ENCODE results near the gene GAS7. TPM values are rescaled to one million over a fixed set of nuclear protein-coding genes. Genes with fewer than 3 reads are reported as not detected.

Gene GAS7
- total and polyA plus RNA-seq, 2 experiments from 2014 or later: 25.8 to 27.3 TPM

DNA sequence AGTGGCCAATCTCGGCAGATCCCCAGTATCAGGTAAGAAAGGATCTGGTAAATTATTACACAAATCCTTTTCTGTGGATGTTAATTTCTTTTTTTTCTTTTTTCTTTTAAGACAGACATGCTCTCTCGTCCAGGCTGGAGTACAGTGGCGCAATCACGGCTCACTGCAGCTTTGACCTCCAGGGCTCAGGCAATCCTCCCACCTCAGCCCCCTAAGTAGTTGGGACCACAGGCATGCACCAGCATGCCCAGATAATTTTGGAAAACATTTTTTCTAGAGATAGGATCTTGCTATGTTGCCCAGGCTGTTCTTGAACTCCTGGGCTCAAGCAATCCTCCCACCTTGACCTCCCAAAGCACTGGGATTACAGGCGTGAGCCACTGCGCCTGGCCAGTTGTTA, 54.0 kb downstream of the GAS7 start:
- 92% methylated on average over 6 of the region's 6 CpGs for WGBS (ENCODE audit: low lambda C conversion rate, missing lambda C conversion rate)
- H3K79me2 ChIP-seq: peaks cover 25% of the 10 kb centered on the region
- peak overlapping the region; percentile 7 for H3K27ac ChIP-seq
- no peak overlapping the region for H2AFZ ChIP-seq
- H4K20me1 ChIP-seq (ENCODE audit: insufficient read depth, poor library complexity, severe bottlenecking): no peaks in the 10 kb centered on the region
- no peaks in the 10 kb centered on the region for H3K9me2 ChIP-seq (replicated peaks; ENCODE audit: insufficient read depth)
- H3K4me2 ChIP-seq: no peak overlapping the region
- peaks cover 15% of the 10 kb centered on the region for H3K4me1 ChIP-seq (ENCODE audit: insufficient read depth)
- TF ChIP-seq, protein P1, sequence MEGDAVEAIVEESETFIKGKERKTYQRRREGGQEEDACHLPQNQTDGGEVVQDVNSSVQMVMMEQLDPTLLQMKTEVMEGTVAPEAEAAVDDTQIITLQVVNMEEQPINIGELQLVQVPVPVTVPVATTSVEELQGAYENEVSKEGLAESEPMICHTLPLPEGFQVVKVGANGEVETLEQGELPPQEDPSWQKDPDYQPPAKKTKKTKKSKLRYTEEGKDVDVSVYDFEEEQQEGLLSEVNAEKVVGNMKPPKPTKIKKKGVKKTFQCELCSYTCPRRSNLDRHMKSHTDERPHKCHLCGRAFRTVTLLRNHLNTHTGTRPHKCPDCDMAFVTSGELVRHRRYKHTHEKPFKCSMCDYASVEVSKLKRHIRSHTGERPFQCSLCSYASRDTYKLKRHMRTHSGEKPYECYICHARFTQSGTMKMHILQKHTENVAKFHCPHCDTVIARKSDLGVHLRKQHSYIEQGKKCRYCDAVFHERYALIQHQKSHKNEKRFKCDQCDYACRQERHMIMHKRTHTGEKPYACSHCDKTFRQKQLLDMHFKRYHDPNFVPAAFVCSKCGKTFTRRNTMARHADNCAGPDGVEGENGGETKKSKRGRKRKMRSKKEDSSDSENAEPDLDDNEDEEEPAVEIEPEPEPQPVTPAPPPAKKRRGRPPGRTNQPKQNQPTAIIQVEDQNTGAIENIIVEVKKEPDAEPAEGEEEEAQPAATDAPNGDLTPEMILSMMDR (IDR thresholded peaks at IDR 0.05; ENCODE audit: poor library complexity): no peak
- TF ChIP-seq EZH2phosphoT487 (IDR thresholded peaks at IDR 0.05; ENCODE audit: low read depth, severe bottlenecking, unreplicated experiment): no peak
- no peak for TF ChIP-seq EZH2 (IDR thresholded peaks at IDR 0.05; ENCODE audit: borderline replicate concordance)
- no peaks in the 10 kb centered on the region for H3K27me3 ChIP-seq
- no peak overlapping the region for H3K4me3 ChIP-seq
- H3K36me3 ChIP-seq (replicated peaks; ENCODE audit: insufficient read depth, low read depth): no peaks in the 10 kb centered on the region
- H3K9me3 ChIP-seq (ENCODE audit: low read depth): no peaks in the 10 kb centered on the region
- DNase-seq (ENCODE audit: low spot score): no peak

DNA sequence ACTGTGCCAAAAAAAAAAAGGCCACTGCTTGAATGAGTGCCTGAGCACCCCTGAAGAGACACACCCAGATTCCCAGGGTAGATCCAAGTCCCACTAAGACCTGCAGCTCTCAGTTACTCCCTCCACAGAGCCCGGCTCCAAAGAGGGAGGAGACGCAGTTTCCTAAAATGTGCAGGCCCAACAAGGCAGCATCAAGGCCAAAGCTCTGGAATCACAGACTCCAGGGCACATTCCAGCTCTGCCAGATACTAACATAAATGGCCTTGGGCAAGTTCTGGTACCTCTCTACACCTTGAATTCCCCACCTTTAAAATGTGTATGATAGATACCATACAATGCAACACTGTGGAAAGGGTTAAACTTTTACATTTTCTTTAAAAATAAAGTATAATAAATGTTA, 57.0 kb downstream of the GAS7 start:
- TF ChIP-seq EZH2 (IDR thresholded peaks at IDR 0.05; ENCODE audit: borderline replicate concordance) (no peak), EZH2phosphoT487 (IDR thresholded peaks at IDR 0.05; ENCODE audit: low read depth, severe bottlenecking, unreplicated experiment) (no peak)
- TF ChIP-seq, protein P1 (IDR thresholded peaks at IDR 0.05; ENCODE audit: poor library complexity): no peak
- Histone ChIP-seq H3K4me2 (no peak overlapping the region), H3K27ac (no peak overlapping the region), H3K27me3 (no peaks in the 10 kb centered on the region), H3K79me2 (peaks cover 36% of the 10 kb centered on the region), H3K4me1 (ENCODE audit: insufficient read depth) (peaks cover 10% of the 10 kb centered on the region), H3K9me2 (replicated peaks; ENCODE audit: insufficient read depth) (no peaks in the 10 kb centered on the region), H4K20me1 (ENCODE audit: insufficient read depth, poor library complexity, severe bottlenecking) (no peaks in the 10 kb centered on the region), H3K36me3 (replicated peaks; ENCODE audit: insufficient read depth, low read depth) (no peaks in the 10 kb centered on the region), H3K4me3 (no peak overlapping the region), H3K9me3 (ENCODE audit: low read depth) (no peaks in the 10 kb centered on the region), H2AFZ (no peak overlapping the region)
- WGBS (ENCODE audit: low lambda C conversion rate, missing lambda C conversion rate): 87% methylated on average over 2 of the region's 2 CpGs
- DNase-seq (ENCODE audit: low spot score): no peak

DNA sequence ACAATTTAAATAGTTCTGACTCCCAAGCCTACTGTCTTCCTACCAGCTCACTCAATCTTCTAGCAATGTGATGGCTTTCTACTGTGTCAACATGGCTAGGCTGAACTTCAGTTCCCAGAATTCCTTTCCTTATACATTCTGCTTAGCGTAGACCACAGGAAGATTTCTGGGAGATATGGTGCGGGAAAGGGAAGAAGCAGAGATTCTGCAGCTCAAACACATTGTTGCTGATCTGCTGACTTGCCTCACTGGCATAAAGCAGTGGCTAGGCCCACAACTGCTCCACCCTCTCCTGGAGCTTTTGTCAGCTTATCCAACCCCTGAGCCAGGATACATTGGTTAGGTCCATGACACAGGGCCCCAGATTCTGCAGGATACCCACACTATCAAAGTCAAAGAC, 58.8 kb downstream of the GAS7 start:
- peaks cover 13% of the 10 kb centered on the region for H3K4me1 ChIP-seq (ENCODE audit: insufficient read depth)
- H3K9me3 ChIP-seq (ENCODE audit: low read depth): no peaks in the 10 kb centered on the region
- peaks cover 28% of the 10 kb centered on the region for H3K79me2 ChIP-seq
- no peak overlapping the region for H2AFZ ChIP-seq
- no peak for DNase-seq (ENCODE audit: low spot score)
- H3K4me3 ChIP-seq: no peak overlapping the region
- no peaks in the 10 kb centered on the region for H3K9me2 ChIP-seq (replicated peaks; ENCODE audit: insufficient read depth)
- TF ChIP-seq, protein P1 (IDR thresholded peaks at IDR 0.05; ENCODE audit: poor library complexity): no peak
- no peak for TF ChIP-seq EZH2 (IDR thresholded peaks at IDR 0.05; ENCODE audit: borderline replicate concordance)
- no peak for TF ChIP-seq EZH2phosphoT487 (IDR thresholded peaks at IDR 0.05; ENCODE audit: low read depth, severe bottlenecking, unreplicated experiment)
- WGBS (ENCODE audit: low lambda C conversion rate, missing lambda C conversion rate): 88% methylated on average over 2 of the region's 2 CpGs
- H3K27ac ChIP-seq: no peak overlapping the region
- H4K20me1 ChIP-seq (ENCODE audit: insufficient read depth, poor library complexity, severe bottlenecking): no peaks in the 10 kb centered on the region
- no peaks in the 10 kb centered on the region for H3K27me3 ChIP-seq
- no peaks in the 10 kb centered on the region for H3K36me3 ChIP-seq (replicated peaks; ENCODE audit: insufficient read depth, low read depth)
- H3K4me2 ChIP-seq: no peak overlapping the region
